SK-N-MC (cell line): ENCODE measurements around the gene SMIM1.

ENCODE experiments used
- DNase-seq: peaks from one replicate; pipeline ENCODE4 v3.0.0-alpha.2; 2011; ENCODE audit warnings: low read depth, low spot score
- H3K27ac ChIP-seq: fragments of 200-600 bp; sonication (generic); 2 replicates; pipeline ENCODE4 v1.5.1; 2016; ENCODE audit warnings: mixed run types
- H3K36me3 ChIP-seq: fragments of 200-600 bp; sonication (generic); 2 replicates; pipeline ENCODE4 v1.6.1; 2017; ENCODE audit warnings: antibody characterized with exemption, low read length, mixed read lengths; ENCODE audit not compliant: insufficient read depth
- H3K4me3 ChIP-seq: fragments of 200-600 bp; sonication (generic); 2 replicates; pipeline ENCODE4 v1.5.1; 2016
- H3K9ac ChIP-seq: fragments of 200-600 bp; sonication (generic); 2 replicates; pipeline ENCODE4 v1.8.0; 2017; ENCODE audit warnings: mixed run types, mixed read lengths; ENCODE audit not compliant: insufficient read length
- H3K9me3 ChIP-seq: fragments of 200-600 bp; sonication (generic); 2 replicates; pipeline ENCODE4 v1.6.1; 2017; ENCODE audit warnings: low read depth, mild to moderate bottlenecking, antibody characterized with exemption, low read length, moderate library complexity, mixed read lengths
- EZH2 ChIP-seq: fragments of 200-600 bp; sonication (generic); IDR thresholded peaks from one replicate; pipeline ENCODE4 v1.6.1; 2017; ENCODE audit warnings: antibody characterized with exemption
- FOXP2 ChIP-seq: optimal IDR thresholded peaks from 2 replicates; pipeline ENCODE3; 2011; ENCODE audit warnings: mild to moderate bottlenecking, moderate library complexity; ENCODE audit not compliant: insufficient read depth; ENCODE audit errors: extremely low read length, control extremely low read depth
- POLR2AphosphoS5 ChIP-seq: IDR thresholded peaks from 2 replicates; pipeline ENCODE4 v1.6.1; 2012; ENCODE audit warnings: mild to moderate bottlenecking, low read depth, low read length, borderline replicate concordance

SMIM1 gene

GRCh38 chr1:3759796-3760195 lies 12.8 kb upstream of the SMIM1 start:
- Histone ChIP-seq H3K27ac (no peak overlapping the region), H3K9me3 (no peaks in the 10 kb centered on the region), H3K4me3 (no peak overlapping the region), H3K36me3 (no peaks in the 10 kb centered on the region), H3K9ac (no peak overlapping the region)
- no peak for DNase-seq
- TF ChIP-seq EZH2: no peak
- no peak for TF ChIP-seq POLR2AphosphoS5
- TF ChIP-seq FOXP2: no peak

- TF ChIP-seq EZH2 (no peak), POLR2AphosphoS5 (no peak), FOXP2 (no peak)
- H3K4me3 ChIP-seq: no peak overlapping the region
- H3K36me3 ChIP-seq: no peaks in the 10 kb centered on the region
- DNase-seq: no peak
- H3K9me3 ChIP-seq: no peaks in the 10 kb centered on the region
- no peak overlapping the region for H3K27ac ChIP-seq
- H3K9ac ChIP-seq: no peak overlapping the region
Measured at GRCh38 chr1:3761296-3762010, 11.1 kb upstream of the SMIM1 start.

GRCh38 chr1:3762151-3762872 lies 10.2 kb upstream of the SMIM1 start:
- no peak for DNase-seq
- no peak overlapping the region for H3K4me3 ChIP-seq
- no peak overlapping the region for H3K9ac ChIP-seq
- TF ChIP-seq EZH2 (no peak), POLR2AphosphoS5 (no peak), FOXP2 (no peak)
- H3K9me3 ChIP-seq: no peaks in the 10 kb centered on the region
- H3K27ac ChIP-seq: no peak overlapping the region
- H3K36me3 ChIP-seq: no peaks in the 10 kb centered on the region

- Histone ChIP-seq H3K9me3 (no peaks in the 10 kb centered on the region), H3K4me3 (no peak overlapping the region), H3K27ac (no peak overlapping the region), H3K36me3 (no peaks in the 10 kb centered on the region), H3K9ac (no peak overlapping the region)
- no peak for TF ChIP-seq FOXP2
- no peak for TF ChIP-seq EZH2
- no peak for TF ChIP-seq POLR2AphosphoS5
- DNase-seq: no peak
Measured at GRCh38 chr1:3762873-3763228, 9.7 kb upstream of the SMIM1 start.

- H3K9ac ChIP-seq: no peak overlapping the region
- no peak for TF ChIP-seq FOXP2
- TF ChIP-seq POLR2AphosphoS5: no peak
- TF ChIP-seq EZH2: no peak
- no peak for DNase-seq
- H3K36me3 ChIP-seq: no peaks in the 10 kb centered on the region
- no peaks in the 10 kb centered on the region for H3K9me3 ChIP-seq
- no peak overlapping the region for H3K27ac ChIP-seq
- H3K4me3 ChIP-seq: no peak overlapping the region
Measured at GRCh38 chr1:3763351-3764125, 9.0 kb upstream of the SMIM1 start.

- no peak overlapping the region for H3K27ac ChIP-seq
- no peaks in the 10 kb centered on the region for H3K36me3 ChIP-seq
- no peak for DNase-seq
- H3K9ac ChIP-seq: no peak overlapping the region
- TF ChIP-seq POLR2AphosphoS5: no peak
- TF ChIP-seq EZH2: no peak
- TF ChIP-seq FOXP2: no peak
- H3K4me3 ChIP-seq: no peak overlapping the region
- H3K9me3 ChIP-seq: no peaks in the 10 kb centered on the region
Measured at GRCh38 chr1:3767328-3767925, 5.1 kb upstream of the SMIM1 start.

GRCh38 chr1:3768811-3769390 lies 3.6 kb upstream of the SMIM1 start:
- Histone ChIP-seq H3K4me3 (no peak overlapping the region), H3K9me3 (no peaks in the 10 kb centered on the region), H3K36me3 (no peaks in the 10 kb centered on the region), H3K9ac (no peak overlapping the region), H3K27ac (no peak overlapping the region)
- DNase-seq: no peak
- TF ChIP-seq FOXP2: no peak
- TF ChIP-seq POLR2AphosphoS5: no peak
- TF ChIP-seq EZH2: no peak
